Measurements from ENCODE around the gene TACC3.

TACC3 gene

DNA sequence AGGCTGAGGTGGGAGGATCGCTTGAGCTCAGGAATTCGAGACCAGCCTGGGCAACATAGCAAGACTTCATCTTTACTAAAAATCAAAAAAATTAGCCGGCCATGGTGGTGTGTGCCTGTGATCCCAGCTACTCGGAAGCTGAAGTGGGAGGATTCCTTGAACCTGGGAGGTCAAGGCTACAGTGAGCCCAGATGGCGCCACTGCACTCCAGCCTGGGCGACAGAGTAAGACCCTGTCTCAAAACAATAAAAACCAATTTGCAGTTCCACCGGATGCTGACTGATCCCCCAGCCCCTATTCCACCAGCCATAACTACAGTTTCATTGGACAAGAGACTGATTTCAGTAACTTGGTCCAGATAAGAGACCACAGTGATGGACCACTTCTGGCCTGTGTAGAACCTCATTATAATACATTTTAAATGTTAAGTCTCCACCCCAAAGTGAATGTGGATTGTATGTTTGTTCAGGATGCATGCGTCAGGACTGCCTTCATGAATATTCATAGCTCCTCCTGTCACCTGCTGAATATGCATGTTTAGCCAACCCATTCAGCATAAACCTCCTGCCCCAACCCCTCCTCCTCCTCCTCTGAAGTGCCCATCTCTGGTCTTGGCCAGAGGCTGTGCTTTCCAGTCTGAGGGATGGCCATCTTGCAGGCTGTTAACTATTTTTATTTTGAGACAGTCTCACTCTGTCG lies 6.9 kb upstream of the TACC3 start:
- no peaks in the 10 kb centered on the region for H3K36me3 ChIP-seq (replicated peaks; ENCODE audit: insufficient read depth, low read length)
- peak; percentile 34 for DNase-seq
- peaks cover 22% of the 10 kb centered on the region for H3K4me1 ChIP-seq (ENCODE audit: low read length)
- H3K4me2 ChIP-seq (ENCODE audit: low read depth, low read length) = peak overlapping the region; percentile 85; the same call in 1 of the 2 replicates
- TF ChIP-seq EZH2phosphoT487 (IDR thresholded peaks at IDR 0.05; ENCODE audit: low read length) (no peak), EZH2 (optimal IDR thresholded peaks at IDR 0.05; ENCODE audit: low read depth, low read length) (no peak)
- TF ChIP-seq, protein P1, sequence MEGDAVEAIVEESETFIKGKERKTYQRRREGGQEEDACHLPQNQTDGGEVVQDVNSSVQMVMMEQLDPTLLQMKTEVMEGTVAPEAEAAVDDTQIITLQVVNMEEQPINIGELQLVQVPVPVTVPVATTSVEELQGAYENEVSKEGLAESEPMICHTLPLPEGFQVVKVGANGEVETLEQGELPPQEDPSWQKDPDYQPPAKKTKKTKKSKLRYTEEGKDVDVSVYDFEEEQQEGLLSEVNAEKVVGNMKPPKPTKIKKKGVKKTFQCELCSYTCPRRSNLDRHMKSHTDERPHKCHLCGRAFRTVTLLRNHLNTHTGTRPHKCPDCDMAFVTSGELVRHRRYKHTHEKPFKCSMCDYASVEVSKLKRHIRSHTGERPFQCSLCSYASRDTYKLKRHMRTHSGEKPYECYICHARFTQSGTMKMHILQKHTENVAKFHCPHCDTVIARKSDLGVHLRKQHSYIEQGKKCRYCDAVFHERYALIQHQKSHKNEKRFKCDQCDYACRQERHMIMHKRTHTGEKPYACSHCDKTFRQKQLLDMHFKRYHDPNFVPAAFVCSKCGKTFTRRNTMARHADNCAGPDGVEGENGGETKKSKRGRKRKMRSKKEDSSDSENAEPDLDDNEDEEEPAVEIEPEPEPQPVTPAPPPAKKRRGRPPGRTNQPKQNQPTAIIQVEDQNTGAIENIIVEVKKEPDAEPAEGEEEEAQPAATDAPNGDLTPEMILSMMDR (IDR thresholded peaks at IDR 0.05; ENCODE audit: low read length) = no peak
- H3K27ac ChIP-seq (ENCODE audit: low read length) = no peak overlapping the region; the same call in 1 of the 2 replicates
- no peak overlapping the region for H2AFZ ChIP-seq (ENCODE audit: low read length)
- no peak overlapping the region; the same call in 1 of the 2 replicates for H3K9ac ChIP-seq (ENCODE audit: low read length)
- no peaks in the 10 kb centered on the region for H3K27me3 ChIP-seq (replicated peaks; ENCODE audit: insufficient read depth, low read length)
- peaks cover 17% of the 10 kb centered on the region; the same call in 1 of the 2 replicates for H4K20me1 ChIP-seq (ENCODE audit: insufficient read depth, low read length)
- peaks cover 93% of the 10 kb centered on the region for H3K79me2 ChIP-seq (ENCODE audit: low read length)
- no peaks in the 10 kb centered on the region for H3K9me2 ChIP-seq (replicated peaks; ENCODE audit: insufficient read depth, low read length)
- 0 out of 2 replicates have a peak overlapping the region, but pooled peaks have one; percentile 91 for H3K4me3 ChIP-seq (ENCODE audit: low read length)
- no peaks in the 10 kb centered on the region for H3K9me3 ChIP-seq (replicated peaks; ENCODE audit: insufficient read depth, low read length)
- peaks cover 21% of the 10 kb centered on the region for H3F3A ChIP-seq (ENCODE audit: insufficient read depth, low read length)

DNA sequence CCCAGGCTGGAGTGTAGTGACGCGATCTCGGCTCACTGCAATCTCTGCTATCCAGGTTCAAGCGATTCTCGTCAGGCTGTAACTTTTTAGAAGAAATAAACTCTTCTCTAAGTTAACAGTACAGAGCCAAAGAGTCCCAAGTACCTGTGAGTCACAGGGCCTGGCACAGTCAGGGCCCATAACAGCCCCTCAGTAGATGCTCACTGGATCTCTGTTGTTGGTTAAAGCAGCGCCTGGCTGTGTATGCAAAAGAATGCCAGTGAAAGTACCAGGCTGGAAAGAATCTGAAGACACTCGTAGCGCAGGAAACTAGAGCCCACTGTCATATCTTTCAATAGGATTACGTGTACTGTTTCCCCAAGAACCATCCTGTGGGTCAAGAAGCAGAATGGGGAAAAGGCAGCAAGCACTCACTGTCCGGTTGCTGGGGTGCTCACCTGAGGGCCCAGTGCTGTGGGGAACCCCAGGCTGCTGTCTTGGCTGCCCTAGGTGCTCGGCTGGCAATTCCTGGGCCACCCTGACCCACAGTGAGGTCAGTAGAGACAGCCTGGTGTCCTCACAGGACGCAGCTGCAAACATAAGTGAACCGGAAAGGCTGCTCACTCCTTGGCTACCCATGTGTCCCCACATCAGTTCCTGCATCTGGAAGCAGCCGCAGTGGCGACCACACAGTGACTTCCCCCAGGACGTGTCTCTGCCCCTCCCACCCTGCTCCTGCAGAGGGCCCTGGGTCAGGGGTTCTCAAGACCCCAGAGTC lies 6.1 kb upstream of the TACC3 start:
- peaks cover 26% of the 10 kb centered on the region for H3F3A ChIP-seq (ENCODE audit: insufficient read depth, low read length)
- no peak for TF ChIP-seq EZH2phosphoT487 (IDR thresholded peaks at IDR 0.05; ENCODE audit: low read length)
- no peak for TF ChIP-seq EZH2 (optimal IDR thresholded peaks at IDR 0.05; ENCODE audit: low read depth, low read length)
- TF ChIP-seq, protein P1 (IDR thresholded peaks at IDR 0.05; ENCODE audit: low read length) = no peak
- no peaks in the 10 kb centered on the region for H3K36me3 ChIP-seq (replicated peaks; ENCODE audit: insufficient read depth, low read length)
- H3K27ac ChIP-seq (ENCODE audit: low read length) = no peak overlapping the region
- peaks cover 11% of the 10 kb centered on the region; the same call in 1 of the 2 replicates for H4K20me1 ChIP-seq (ENCODE audit: insufficient read depth, low read length)
- H2AFZ ChIP-seq (ENCODE audit: low read length) = no peak overlapping the region
- H3K9me3 ChIP-seq (replicated peaks; ENCODE audit: insufficient read depth, low read length) = no peaks in the 10 kb centered on the region
- no peak overlapping the region for H3K9ac ChIP-seq (ENCODE audit: low read length)
- H3K4me1 ChIP-seq (ENCODE audit: low read length) = peaks cover 20% of the 10 kb centered on the region
- no peak overlapping the region; the same call in 1 of the 2 replicates for H3K4me2 ChIP-seq (ENCODE audit: low read depth, low read length)
- no peaks in the 10 kb centered on the region for H3K9me2 ChIP-seq (replicated peaks; ENCODE audit: insufficient read depth, low read length)
- H3K27me3 ChIP-seq (replicated peaks; ENCODE audit: insufficient read depth, low read length) = no peaks in the 10 kb centered on the region
- DNase-seq = no peak
- H3K79me2 ChIP-seq (ENCODE audit: low read length) = peaks cover 93% of the 10 kb centered on the region
- no peak overlapping the region for H3K4me3 ChIP-seq (ENCODE audit: low read length)

DNA sequence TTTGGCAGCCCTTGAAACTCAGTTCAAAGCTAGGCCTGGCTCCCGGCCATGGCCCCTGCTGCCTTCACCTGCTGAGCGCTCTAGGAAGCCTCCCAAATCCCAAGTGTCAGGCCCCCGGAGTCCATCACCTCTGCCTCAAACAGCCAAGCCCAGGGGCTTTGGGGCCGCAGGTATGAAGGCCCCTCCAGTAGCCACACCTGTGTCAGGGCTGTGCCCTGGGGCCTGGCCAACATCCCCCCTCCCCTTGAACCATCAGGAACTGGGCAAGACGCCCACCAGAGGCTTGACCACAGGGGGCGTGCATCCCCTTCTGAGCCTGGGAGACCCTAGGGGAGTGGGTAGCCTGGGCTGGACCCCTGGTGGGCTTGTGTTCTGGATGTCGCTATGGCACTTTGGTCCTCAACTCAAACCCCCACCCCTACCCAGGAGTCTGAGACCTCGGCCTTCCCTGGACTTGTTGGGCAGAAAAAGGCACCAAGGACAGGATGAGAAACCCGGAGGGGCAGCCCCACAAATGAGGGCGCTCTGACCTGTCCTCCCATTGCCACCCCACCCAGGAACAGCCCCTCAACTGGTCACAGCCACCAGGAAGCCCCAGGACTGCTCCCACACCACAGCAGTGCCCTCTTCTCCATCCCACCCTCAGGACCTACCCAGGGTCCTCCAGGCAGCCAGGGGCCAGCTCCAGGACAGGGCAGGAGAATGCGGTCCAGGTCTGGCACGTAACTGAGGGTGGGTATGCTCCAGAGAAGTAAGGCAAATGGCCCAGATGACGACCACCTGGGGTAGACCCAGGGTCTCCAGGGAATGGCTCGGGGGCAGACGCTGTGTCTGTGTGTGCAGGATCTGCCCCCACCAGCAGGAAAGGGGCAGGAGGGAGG lies 5.0 kb upstream of the TACC3 start:
- H3K27ac ChIP-seq (ENCODE audit: low read length) = no peak overlapping the region
- H3K9ac ChIP-seq (ENCODE audit: low read length) = no peak overlapping the region
- H3K9me3 ChIP-seq (replicated peaks; ENCODE audit: insufficient read depth, low read length) = no peaks in the 10 kb centered on the region
- peaks cover 16% of the 10 kb centered on the region for H3K4me1 ChIP-seq (ENCODE audit: low read length)
- H4K20me1 ChIP-seq (ENCODE audit: insufficient read depth, low read length) = 0 out of 2 replicates have a peak, but pooled peaks cover 7% of the 10 kb centered on the region
- no peaks in the 10 kb centered on the region for H3K36me3 ChIP-seq (replicated peaks; ENCODE audit: insufficient read depth, low read length)
- no peak overlapping the region for H3K4me2 ChIP-seq (ENCODE audit: low read depth, low read length)
- H3K79me2 ChIP-seq (ENCODE audit: low read length) = peaks cover 86% of the 10 kb centered on the region
- no peak overlapping the region for H3K4me3 ChIP-seq (ENCODE audit: low read length)
- no peaks in the 10 kb centered on the region for H3K27me3 ChIP-seq (replicated peaks; ENCODE audit: insufficient read depth, low read length)
- no peak for DNase-seq
- H3K9me2 ChIP-seq (replicated peaks; ENCODE audit: insufficient read depth, low read length) = no peaks in the 10 kb centered on the region
- peaks cover 26% of the 10 kb centered on the region for H3F3A ChIP-seq (ENCODE audit: insufficient read depth, low read length)
- TF ChIP-seq, protein P1 (IDR thresholded peaks at IDR 0.05; ENCODE audit: low read length) = no peak
- TF ChIP-seq EZH2 (optimal IDR thresholded peaks at IDR 0.05; ENCODE audit: low read depth, low read length) = no peak
- no peak for TF ChIP-seq EZH2phosphoT487 (IDR thresholded peaks at IDR 0.05; ENCODE audit: low read length)
- H2AFZ ChIP-seq (ENCODE audit: low read length) = no peak overlapping the region
